GM12873 (cell line): Measurements from ENCODE around the gene ADGRB3.

Source experiments
- CTCF ChIP-seq: IDR thresholded peaks from 2 replicates; pipeline ENCODE4 v1.5.1; 2012; ENCODE audit warnings: low read depth, mild to moderate bottlenecking, moderate library complexity, low read length, control low read depth; ENCODE audit not compliant: insufficient read depth; ENCODE audit errors: missing control alignments

The ADGRB3 gene

GRCh38 chr6:68633281-68633971, 1.7 kb upstream of the ADGRB3 start:
- TF ChIP-seq CTCF = no peak

- TF ChIP-seq CTCF = no peak
Observed at GRCh38 chr6:68633972-68634725, 933 bp upstream of the ADGRB3 start.

GRCh38 chr6:68635412-68635705, 277 bp downstream of the ADGRB3 start:
- TF ChIP-seq CTCF = no peak

GRCh38 chr6:68635706-68636513, 828 bp downstream of the ADGRB3 start:
- TF ChIP-seq CTCF = no peak

- TF ChIP-seq CTCF = no peak
Observed at GRCh38 chr6:68636666-68637065, 1.6 kb downstream of the ADGRB3 start.

- no peak for TF ChIP-seq CTCF
Observed at GRCh38 chr6:68637071-68637470, 2.0 kb downstream of the ADGRB3 start.

GRCh38 chr6:68637782-68638181, 2.7 kb downstream of the ADGRB3 start:
- no peak for TF ChIP-seq CTCF
